ENCODE results near the gene SRPRB.

The SRPRB gene

GRCh38 chr3:133865136-133865855 lies 59.7 kb downstream of the SRPRB start:
- no peak for DNase-seq (ENCODE audit: low read depth in 2 of 2, low spot score in 1 of 2)

- DNase-seq (ENCODE audit: low read depth in 2 of 2, low spot score in 1 of 2) = no peak
Observed at GRCh38 chr3:133866141-133866540, 60.5 kb downstream of the SRPRB start.

GRCh38 chr3:133868186-133868585 lies 62.6 kb downstream of the SRPRB start:
- DNase-seq (ENCODE audit: low read depth in 2 of 2, low spot score in 1 of 2) = no peak

- DNase-seq (ENCODE audit: low read depth in 2 of 2, low spot score in 1 of 2) = no peak
Observed at GRCh38 chr3:133868758-133869475, 63.3 kb downstream of the SRPRB start.

- DNase-seq (ENCODE audit: low read depth in 2 of 2, low spot score in 1 of 2) = no peak
Observed at GRCh38 chr3:133869586-133869985, 64.0 kb downstream of the SRPRB start.

GRCh38 chr3:133870822-133871221 lies 65.2 kb downstream of the SRPRB start:
- DNase-seq (ENCODE audit: low read depth in 2 of 2, low spot score in 1 of 2) = no peak

Data from stimulated activated CD8-positive, alpha-beta memory T cell treated with anti-CD3 and anti-CD28 coated beads, Interleukin-4, amount 100 ng/mL, for 1 hour (primary cell).